ENCODE measurements around the gene CARM1. TPM values are rescaled to one million over a fixed set of nuclear protein-coding genes. Genes with fewer than 3 reads are reported as not detected.

The CARM1 gene
- total RNA-seq, 4 donors from 2014 or later = 6.4 to 50.4 (median 18.7) TPM

GRCh38 chr19:10923260-10924112, 52.1 kb downstream of the CARM1 start:
- Histone ChIP-seq H3K27ac (no peak overlapping the region), H3K36me3 (no peaks in the 10 kb centered on the region), H3K4me3 (no peak overlapping the region), H3K9me3 (no peaks in the 10 kb centered on the region), H3K4me1 (no peaks in the 10 kb centered on the region), H3K27me3 (no peaks in the 10 kb centered on the region)
- TF ChIP-seq CTCF (IDR thresholded peaks at IDR 0.05) (no peak), POLR2A (IDR thresholded peaks at IDR 0.05) (no peak)
- DNase-seq = no peak
- intact Hi-C loops (cut with DNase I; ENCODE audit: low total_unique reads) = no loop called here

- Histone ChIP-seq H3K27me3 (no peaks in the 10 kb centered on the region), H3K27ac (no peak overlapping the region), H3K4me1 (peaks cover 0 to 4% of the 10 kb centered on the region in 2 donors), H3K4me3 (no peak overlapping the region), H3K9me3 (no peaks in the 10 kb centered on the region), H3K36me3 (no peaks in the 10 kb centered on the region)
- TF ChIP-seq CTCF (IDR thresholded peaks at IDR 0.05) = no peak
- TF ChIP-seq POLR2A (IDR thresholded peaks at IDR 0.05) = no peak
- intact Hi-C loops (cut with DNase I; ENCODE audit: low total_unique reads) = no loop called here
- DNase-seq = no peak
Measured at GRCh38 chr19:10924597-10924996, 53.2 kb downstream of the CARM1 start.

- H3K27me3 ChIP-seq = no peaks in the 10 kb centered on the region
- H3K9me3 ChIP-seq = no peaks in the 10 kb centered on the region
- TF ChIP-seq POLR2A (IDR thresholded peaks at IDR 0.05) (no peak), CTCF (IDR thresholded peaks at IDR 0.05) (no peak)
- peak overlapping the region; percentile 79 to 82 for H3K27ac ChIP-seq
- DNase-seq = no peak
- peaks cover 0 to 9% of the 10 kb centered on the region in 2 donors for H3K4me1 ChIP-seq
- peak overlapping the region; percentile 82 to 96 for H3K4me3 ChIP-seq
- intact Hi-C loops (cut with DNase I; ENCODE audit: low total_unique reads) = no loop called here
- no peaks in the 10 kb centered on the region for H3K36me3 ChIP-seq
Measured at GRCh38 chr19:10927730-10928562, 56.6 kb downstream of the CARM1 start.

- H3K4me1 ChIP-seq = peaks cover 0 to 9% of the 10 kb centered on the region in 2 donors
- peak within 1 kb of the TSS; percentile 79 to 82 for H3K27ac ChIP-seq
- TF ChIP-seq CTCF (IDR thresholded peaks at IDR 0.05) (peak in 3 of 4 experiments; percentile 10 to 46 (median 11)), POLR2A (IDR thresholded peaks at IDR 0.05) (peak; percentile 57 to 69)
- peak; percentile 97 to 98 for DNase-seq
- H3K36me3 ChIP-seq = no peaks in the 10 kb centered on the region
- no peaks in the 10 kb centered on the region for H3K9me3 ChIP-seq
- H3K27me3 ChIP-seq = no peaks in the 10 kb centered on the region
- intact Hi-C loops (cut with DNase I; ENCODE audit: low total_unique reads) = no loop called here
- H3K4me3 ChIP-seq = peak within 1 kb of the TSS; percentile 82 to 96
Measured at GRCh38 chr19:10928563-10929401, 57.4 kb downstream of the CARM1 start, which contains the start of the genes TIMM29 and YIPF2. Gene TIMM29 (plus strand): TSS chr19:10928811. CDS start chr19:10928823, 12 bp downstream. Gene YIPF2 (minus strand): TSS chr19:10928639. CDS start chr19:10928410, 229 bp downstream.
